ENCODE results near the gene KMT2C.

The KMT2C gene

DNA sequence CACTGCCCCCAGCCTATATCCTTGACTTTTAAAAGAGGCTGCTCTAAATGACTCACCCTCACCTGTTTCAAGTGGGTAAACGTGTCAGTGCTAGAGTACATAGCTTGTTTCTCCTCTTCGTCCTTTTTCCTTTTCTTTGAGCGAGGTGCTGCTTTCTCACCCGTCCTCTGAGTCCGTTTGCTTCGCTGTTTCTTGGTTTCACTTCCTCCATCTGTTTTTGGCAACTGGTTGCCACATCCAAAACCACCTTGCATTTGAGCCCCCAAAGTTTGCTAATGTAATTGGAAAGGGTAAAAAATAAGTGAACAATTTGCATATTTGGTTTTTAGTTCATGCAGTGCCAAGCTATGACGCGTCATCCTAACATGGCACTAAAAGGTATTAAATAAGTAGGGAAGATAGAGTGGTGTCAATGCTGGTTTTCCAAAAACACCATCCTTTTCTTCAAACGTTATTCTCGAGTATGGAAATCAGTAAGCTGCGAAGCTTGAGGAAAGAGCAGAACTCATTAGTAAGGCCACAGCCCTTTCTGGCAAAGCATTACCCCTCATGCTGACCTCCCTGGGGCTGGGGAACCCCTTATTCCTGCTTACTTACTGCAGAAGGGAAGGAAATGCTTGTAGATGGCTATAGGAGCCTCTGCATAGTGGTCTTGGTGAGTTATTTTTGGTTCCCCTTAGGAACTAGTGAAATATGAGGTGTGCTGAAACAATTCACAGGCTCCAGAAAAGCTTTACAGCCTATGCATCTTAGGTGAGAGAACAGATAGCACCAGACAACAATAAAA, 276.8 kb downstream of the KMT2C start:
- no peaks in the 10 kb centered on the region for H3K9me3 Mint-ChIP-seq
- peak overlapping the region; percentile 28 for H3K4me3 Mint-ChIP-seq
- peaks cover 65% of the 10 kb centered on the region for H3K36me3 Mint-ChIP-seq (ENCODE audit: low read depth)
- H3K27ac Mint-ChIP-seq: peak overlapping the region; percentile 77
- H3K4me1 Mint-ChIP-seq (ENCODE audit: low read depth): peaks cover 16% of the 10 kb centered on the region
- no peaks in the 10 kb centered on the region for H3K27me3 Mint-ChIP-seq

DNA sequence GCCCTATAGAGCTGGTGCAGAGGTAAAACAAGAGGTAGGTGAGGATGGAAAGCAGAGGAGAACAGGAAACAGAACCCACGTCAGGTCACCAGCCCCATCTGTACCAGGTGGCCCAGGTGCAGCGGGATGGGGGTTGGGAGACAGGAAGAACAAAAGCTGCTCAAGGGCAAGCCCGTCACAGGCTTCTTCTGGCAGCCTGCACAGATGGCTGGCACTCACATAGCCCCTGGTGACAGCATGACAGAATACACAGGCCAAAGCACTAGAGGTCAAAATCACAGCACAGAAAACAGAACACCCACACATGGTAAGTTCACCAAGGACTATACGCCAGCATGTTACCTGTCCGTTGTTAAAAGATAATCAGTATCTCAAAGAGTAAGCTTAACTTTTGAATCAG, 283.5 kb downstream of the KMT2C start:
- Mint-ChIP-seq H3K4me1 (ENCODE audit: low read depth) (no peaks in the 10 kb centered on the region), H3K27ac (no peak overlapping the region), H3K4me3 (no peak overlapping the region), H3K36me3 (ENCODE audit: low read depth) (peaks cover 61% of the 10 kb centered on the region), H3K9me3 (no peaks in the 10 kb centered on the region), H3K27me3 (no peaks in the 10 kb centered on the region)

DNA sequence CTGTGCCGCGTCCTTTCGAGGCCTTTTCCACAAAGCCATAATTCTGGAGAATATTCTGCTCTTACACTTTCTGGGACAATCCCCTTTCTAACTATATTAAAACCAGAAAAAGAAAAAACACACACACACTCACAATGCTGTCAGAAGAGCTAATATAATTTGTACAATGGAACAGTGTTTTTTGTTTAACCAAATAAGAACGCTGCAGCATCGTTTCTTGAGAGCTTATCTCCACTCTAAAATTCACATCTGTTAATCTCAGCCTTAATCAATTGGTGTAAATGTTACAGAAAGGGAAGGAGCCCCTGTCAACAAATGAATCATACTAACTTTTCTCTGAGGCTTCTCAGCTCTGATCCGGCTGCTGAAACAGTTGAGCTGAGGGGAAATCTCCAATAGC, 286.4 kb downstream of the KMT2C start:
- Mint-ChIP-seq H3K9me3 (no peaks in the 10 kb centered on the region), H3K27ac (no peak overlapping the region), H3K36me3 (ENCODE audit: low read depth) (peaks cover 67% of the 10 kb centered on the region), H3K27me3 (no peaks in the 10 kb centered on the region), H3K4me1 (ENCODE audit: low read depth) (peaks cover 19% of the 10 kb centered on the region), H3K4me3 (no peak overlapping the region)

DNA sequence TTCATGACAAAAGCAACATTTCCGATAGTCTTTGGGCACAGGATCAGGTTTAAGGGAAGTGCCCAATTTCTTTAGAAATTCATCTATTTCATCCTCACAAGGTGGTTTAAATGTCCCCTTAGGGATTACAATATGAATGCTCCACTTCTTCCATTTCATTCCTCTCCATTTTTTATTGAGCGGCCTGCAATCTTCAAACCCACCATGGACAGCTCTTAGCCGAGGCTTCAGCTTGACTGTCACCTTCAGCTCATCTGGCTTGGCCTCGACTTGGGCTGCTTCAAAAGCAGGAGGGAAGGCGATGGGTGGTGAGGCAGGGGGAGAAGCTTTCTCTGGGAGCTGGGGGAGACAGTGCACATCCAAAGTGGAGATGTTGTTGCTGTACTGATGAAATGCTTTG, 287.1 kb downstream of the KMT2C start:
- Mint-ChIP-seq H3K27ac (no peak overlapping the region), H3K9me3 (no peaks in the 10 kb centered on the region), H3K4me1 (ENCODE audit: low read depth) (peaks cover 26% of the 10 kb centered on the region), H3K4me3 (no peak overlapping the region), H3K36me3 (ENCODE audit: low read depth) (peaks cover 67% of the 10 kb centered on the region), H3K27me3 (no peaks in the 10 kb centered on the region)

DNA sequence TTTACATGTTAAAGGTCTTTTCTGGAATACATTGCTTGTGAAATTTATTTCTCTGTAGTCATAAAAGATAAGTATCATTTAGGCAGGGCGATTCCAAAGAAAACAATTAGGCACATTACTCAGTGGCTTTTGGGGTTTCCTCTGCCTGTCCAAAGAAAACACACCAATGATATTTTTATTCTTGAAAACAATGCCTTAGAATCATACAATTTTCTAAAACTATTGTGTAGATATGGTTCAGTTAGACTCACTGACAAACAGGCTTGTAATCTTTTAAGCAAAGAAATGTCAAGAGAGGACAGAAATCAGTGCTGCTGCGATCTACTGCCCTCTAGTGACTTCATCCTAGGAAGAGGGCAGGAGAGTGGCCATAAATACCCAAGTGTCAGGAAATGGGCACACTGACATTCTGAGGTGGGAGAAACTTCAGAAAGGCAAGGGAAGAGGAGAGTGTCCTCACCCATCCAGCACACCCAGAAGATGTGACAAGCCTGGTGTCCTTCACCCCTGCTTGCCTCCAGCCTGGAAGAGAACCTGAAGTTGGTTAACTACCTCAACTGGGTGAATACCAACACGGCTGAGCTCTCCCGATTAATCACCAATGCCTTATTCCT, 289.8 kb downstream of the KMT2C start:
- no peaks in the 10 kb centered on the region for H3K9me3 Mint-ChIP-seq
- no peak overlapping the region for H3K4me3 Mint-ChIP-seq
- peaks cover 78% of the 10 kb centered on the region for H3K36me3 Mint-ChIP-seq (ENCODE audit: low read depth)
- peaks cover 39% of the 10 kb centered on the region for H3K4me1 Mint-ChIP-seq (ENCODE audit: low read depth)
- H3K27ac Mint-ChIP-seq: peak overlapping the region; percentile 82
- no peaks in the 10 kb centered on the region for H3K27me3 Mint-ChIP-seq

DNA sequence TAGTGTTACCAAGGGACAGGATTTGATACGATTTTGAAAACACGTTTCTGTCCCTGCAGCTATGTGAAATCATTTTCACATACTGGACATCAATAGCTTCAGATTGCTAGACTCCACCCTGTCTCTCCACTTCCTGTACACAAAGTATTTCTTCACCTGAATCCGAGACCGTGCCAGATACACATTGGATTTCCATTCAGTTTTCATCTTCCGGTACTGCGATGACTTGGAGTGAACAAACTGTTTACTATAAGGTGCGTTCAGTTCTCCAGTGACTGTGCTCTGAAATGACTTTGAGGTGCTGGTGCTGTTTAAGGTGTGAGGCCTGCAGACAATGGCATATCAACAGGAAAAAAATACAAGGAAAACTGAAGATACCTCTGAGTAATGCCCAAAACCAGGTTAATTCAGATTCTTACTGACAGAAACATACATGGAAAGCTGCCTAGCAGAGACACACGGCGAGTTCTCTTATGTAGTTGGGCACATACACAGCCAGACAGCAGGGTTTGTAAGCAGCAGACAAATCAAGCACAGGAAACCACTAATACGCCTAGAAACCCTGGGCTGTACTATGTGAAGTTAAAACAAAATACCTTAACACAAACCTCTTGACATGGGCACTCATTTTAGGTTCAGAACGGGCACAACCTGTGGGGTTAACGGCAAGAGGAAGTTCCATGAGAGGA, 291.1 kb downstream of the KMT2C start:
- no peaks in the 10 kb centered on the region for H3K9me3 Mint-ChIP-seq
- H3K36me3 Mint-ChIP-seq (ENCODE audit: low read depth): peaks cover 82% of the 10 kb centered on the region
- H3K4me1 Mint-ChIP-seq (ENCODE audit: low read depth): peaks cover 39% of the 10 kb centered on the region
- peak overlapping the region; percentile 82 for H3K27ac Mint-ChIP-seq
- peak overlapping the region; percentile 64 for H3K4me3 Mint-ChIP-seq
- no peaks in the 10 kb centered on the region for H3K27me3 Mint-ChIP-seq

DNA sequence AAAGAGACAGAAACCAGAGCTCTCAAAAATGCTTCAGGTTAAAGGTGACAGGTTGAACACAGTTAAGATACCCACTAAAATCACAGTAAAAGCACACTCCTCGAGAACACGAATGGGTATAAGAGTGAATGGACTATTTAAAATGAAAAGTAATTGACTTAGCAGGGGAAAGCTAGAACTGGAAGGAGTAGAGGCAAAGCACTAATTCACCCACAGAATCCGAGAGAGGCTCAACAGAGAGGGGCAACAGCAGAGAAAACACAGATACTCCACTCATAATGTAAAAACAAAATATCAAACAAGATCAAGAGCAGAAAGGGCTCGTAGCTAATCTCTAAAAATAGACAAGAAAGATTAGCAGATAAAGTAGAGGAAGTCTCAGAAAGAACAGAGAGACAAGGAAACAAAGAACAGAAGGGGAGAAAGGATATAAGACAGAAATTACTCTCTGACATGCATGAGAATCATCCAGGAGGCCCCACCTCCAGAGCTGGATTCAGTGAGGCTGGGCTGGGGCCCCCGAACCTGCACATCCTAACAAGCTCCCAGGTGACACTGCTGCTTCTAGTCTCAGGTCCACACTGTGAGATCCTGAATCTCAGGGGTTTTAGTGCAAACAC, 292.7 kb downstream of the KMT2C start:
- Mint-ChIP-seq H3K27ac (peak overlapping the region; percentile 76), H3K27me3 (no peaks in the 10 kb centered on the region), H3K4me3 (no peak overlapping the region), H3K9me3 (no peaks in the 10 kb centered on the region), H3K4me1 (ENCODE audit: low read depth) (peaks cover 39% of the 10 kb centered on the region), H3K36me3 (ENCODE audit: low read depth) (peaks cover 82% of the 10 kb centered on the region)

DNA sequence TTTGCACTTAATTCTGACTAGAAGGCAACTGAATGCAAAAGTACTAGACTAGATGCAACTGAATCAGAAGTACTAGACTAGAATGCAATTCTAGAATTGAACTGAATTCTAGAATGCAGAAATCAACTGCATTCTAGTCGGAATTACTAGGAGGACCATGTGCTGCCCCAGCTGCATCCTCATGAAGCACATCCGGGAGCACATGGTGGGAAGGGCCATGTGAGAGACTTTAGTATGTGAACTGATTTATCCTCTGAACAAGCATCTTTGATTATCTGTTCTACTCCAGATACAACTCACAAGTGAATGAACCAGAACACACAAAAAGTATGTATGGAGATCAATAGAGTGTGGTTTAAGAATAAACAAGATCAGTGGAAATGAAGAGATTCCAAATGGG, 295.2 kb downstream of the KMT2C start:
- Mint-ChIP-seq H3K9me3 (no peaks in the 10 kb centered on the region), H3K27me3 (no peaks in the 10 kb centered on the region), H3K36me3 (ENCODE audit: low read depth) (peaks cover 85% of the 10 kb centered on the region), H3K27ac (no peak overlapping the region), H3K4me1 (ENCODE audit: low read depth) (peaks cover 32% of the 10 kb centered on the region), H3K4me3 (no peak overlapping the region)

DNA sequence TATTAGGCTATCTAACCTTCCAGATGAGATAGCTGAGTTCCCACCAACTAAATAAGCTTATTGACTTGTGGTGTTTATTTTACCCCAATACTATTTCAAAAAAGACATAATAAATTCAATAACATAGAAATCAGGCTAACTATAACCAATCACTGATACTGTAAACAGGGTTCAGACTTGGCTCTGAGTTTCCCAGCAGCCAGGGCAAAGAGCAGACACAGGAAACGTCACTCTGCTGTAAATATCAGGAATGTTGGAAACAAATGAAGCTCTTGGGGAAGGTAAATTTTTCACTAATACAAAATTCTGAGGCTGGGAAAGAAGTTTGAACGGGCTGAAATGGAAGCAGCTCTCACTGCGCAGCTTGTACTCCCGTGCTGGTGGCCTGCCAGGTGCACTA, 295.7 kb downstream of the KMT2C start:
- peaks cover 80% of the 10 kb centered on the region for H3K36me3 Mint-ChIP-seq (ENCODE audit: low read depth)
- H3K27ac Mint-ChIP-seq: no peak overlapping the region
- H3K9me3 Mint-ChIP-seq: no peaks in the 10 kb centered on the region
- H3K4me1 Mint-ChIP-seq (ENCODE audit: low read depth): peaks cover 27% of the 10 kb centered on the region
- no peaks in the 10 kb centered on the region for H3K27me3 Mint-ChIP-seq
- no peak overlapping the region for H3K4me3 Mint-ChIP-seq

DNA sequence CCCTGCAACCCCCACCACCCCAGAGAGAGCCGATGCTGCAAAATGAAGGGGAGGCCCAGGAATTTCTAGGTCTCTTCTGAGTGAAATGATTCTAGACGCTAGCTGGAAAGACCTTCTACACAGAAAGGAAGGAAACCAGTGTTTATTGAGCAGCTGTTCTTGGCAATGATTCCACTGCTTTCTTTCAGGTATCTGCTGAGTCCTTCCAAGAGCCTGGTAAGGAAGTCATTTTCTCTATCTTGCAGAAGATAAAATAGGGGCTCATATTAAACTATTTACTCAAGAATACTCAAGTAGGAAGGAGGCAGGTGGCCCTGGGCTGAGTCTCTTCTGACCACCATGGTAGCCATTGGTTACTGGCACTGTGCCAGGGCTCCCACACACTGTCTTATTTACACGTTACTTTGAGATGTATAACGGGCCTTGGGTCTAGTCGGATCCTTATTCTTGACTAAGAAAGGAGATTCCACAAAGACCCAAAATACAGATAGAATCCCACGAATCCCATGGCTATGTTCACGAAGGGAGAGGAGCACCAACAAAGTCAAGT, 298.3 kb downstream of the KMT2C start:
- Mint-ChIP-seq H3K27ac (no peak overlapping the region), H3K36me3 (ENCODE audit: low read depth) (peaks cover 55% of the 10 kb centered on the region), H3K4me3 (no peak overlapping the region), H3K27me3 (no peaks in the 10 kb centered on the region), H3K4me1 (ENCODE audit: low read depth) (peaks cover 2% of the 10 kb centered on the region), H3K9me3 (no peaks in the 10 kb centered on the region)

DNA sequence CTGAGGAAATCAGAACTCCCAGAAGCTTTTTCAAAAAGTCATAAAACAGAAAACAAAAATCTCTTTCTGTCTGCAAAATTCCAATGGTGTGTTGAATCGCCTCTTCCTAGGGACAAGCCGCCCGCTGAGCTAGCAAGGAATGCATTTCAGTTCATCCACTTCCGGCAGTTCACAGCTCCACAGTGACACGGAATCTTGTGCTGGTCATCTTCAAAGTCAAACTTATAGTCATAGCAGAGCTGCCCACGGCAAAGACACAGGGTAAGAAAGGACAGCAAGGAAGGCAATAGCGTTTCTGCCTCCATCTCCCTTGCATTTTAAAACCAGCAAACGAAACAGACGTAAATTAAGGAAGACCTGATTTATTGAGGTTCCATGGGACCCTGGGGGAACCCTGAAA, 299.1 kb downstream of the KMT2C start:
- H3K4me3 Mint-ChIP-seq: no peak overlapping the region
- no peaks in the 10 kb centered on the region for H3K9me3 Mint-ChIP-seq
- peaks cover 47% of the 10 kb centered on the region for H3K36me3 Mint-ChIP-seq (ENCODE audit: low read depth)
- H3K4me1 Mint-ChIP-seq (ENCODE audit: low read depth): no peaks in the 10 kb centered on the region
- H3K27ac Mint-ChIP-seq: no peak overlapping the region
- H3K27me3 Mint-ChIP-seq: no peaks in the 10 kb centered on the region

DNA sequence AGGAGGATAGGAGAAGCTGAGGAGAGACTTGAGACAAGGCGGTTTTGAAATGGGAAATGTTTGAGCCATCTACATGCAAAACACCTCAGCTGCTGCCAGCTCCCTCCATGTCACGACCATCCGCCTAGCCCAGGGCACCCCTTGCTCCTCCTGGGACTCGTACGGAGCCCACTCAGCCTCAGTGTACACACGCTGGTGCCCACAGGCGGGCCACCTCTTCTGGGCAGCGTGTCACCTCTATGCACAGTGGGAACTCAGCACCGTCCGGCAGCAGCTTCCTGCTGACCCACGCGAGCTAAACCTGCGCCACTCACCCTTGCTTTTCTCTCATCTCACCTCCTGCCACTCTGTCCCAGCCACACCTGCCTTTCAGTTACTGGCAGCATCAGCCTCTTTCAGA, 302.0 kb downstream of the KMT2C start:
- no peak overlapping the region for H3K4me3 Mint-ChIP-seq
- H3K27me3 Mint-ChIP-seq: no peaks in the 10 kb centered on the region
- no peaks in the 10 kb centered on the region for H3K4me1 Mint-ChIP-seq (ENCODE audit: low read depth)
- peaks cover 31% of the 10 kb centered on the region for H3K36me3 Mint-ChIP-seq (ENCODE audit: low read depth)
- no peaks in the 10 kb centered on the region for H3K9me3 Mint-ChIP-seq
- H3K27ac Mint-ChIP-seq: peak overlapping the region; percentile 37

DNA sequence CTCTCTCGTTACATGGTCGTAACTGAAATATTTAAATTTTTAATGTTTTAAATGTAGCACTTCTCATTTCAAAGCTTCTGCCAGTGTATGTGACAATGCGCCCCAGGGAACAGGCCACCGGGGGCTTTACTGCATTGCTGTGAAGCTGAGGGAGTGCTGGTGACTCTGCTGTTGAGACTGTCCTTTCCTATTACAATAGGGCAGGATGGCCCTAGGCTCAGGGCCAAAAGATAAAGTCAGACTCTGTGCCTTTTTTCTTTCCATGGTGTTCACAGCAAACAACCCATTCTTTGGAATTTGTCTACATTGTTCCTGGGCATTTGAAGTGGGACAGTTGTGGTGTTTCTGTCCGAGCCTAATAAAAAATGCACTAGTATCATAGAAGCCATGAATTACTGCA, 303.0 kb downstream of the KMT2C start:
- Mint-ChIP-seq H3K9me3 (no peaks in the 10 kb centered on the region), H3K36me3 (ENCODE audit: low read depth) (peaks cover 29% of the 10 kb centered on the region), H3K4me1 (ENCODE audit: low read depth) (no peaks in the 10 kb centered on the region), H3K4me3 (no peak overlapping the region), H3K27ac (no peak overlapping the region), H3K27me3 (no peaks in the 10 kb centered on the region)

DNA sequence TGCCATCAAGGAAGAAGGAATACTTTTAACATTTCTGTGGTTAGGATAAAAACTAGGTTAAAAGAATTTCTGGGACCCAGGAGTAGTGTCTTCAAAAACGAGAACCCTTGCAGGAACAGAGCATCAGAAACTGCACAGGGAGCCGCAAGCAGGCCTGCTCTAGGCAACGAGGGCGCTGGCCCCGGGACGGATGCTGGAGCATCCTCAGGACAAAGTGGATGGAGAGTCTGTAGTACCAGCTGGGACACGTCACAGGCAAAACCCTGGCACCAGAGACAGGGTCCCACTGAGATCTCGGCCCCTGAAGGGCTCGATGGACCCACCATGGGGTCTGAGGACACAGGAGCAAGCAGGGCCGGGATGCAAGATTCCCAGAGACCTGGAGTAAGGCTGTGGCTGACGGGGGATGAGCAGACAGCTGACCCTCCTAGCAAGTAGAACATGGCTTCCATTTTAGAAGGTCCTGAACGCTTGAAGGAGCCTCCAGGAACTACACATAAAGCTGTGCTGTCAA, 303.8 kb downstream of the KMT2C start:
- no peak overlapping the region for H3K4me3 Mint-ChIP-seq
- no peaks in the 10 kb centered on the region for H3K27me3 Mint-ChIP-seq
- peaks cover 4% of the 10 kb centered on the region for H3K9me3 Mint-ChIP-seq
- no peaks in the 10 kb centered on the region for H3K4me1 Mint-ChIP-seq (ENCODE audit: low read depth)
- peaks cover 32% of the 10 kb centered on the region for H3K36me3 Mint-ChIP-seq (ENCODE audit: low read depth)
- no peak overlapping the region for H3K27ac Mint-ChIP-seq

Data from stimulated activated naive CD8-positive, alpha-beta T cell treated with anti-CD3 and anti-CD28 coated beads, Interleukin-15, Interleukin-2, amounts not matched to agents 100 ng/mL and 50 ng/mL, for 24 hours (primary cell).